ENCODE results near the gene SEMA5A.

SEMA5A gene

DNA sequence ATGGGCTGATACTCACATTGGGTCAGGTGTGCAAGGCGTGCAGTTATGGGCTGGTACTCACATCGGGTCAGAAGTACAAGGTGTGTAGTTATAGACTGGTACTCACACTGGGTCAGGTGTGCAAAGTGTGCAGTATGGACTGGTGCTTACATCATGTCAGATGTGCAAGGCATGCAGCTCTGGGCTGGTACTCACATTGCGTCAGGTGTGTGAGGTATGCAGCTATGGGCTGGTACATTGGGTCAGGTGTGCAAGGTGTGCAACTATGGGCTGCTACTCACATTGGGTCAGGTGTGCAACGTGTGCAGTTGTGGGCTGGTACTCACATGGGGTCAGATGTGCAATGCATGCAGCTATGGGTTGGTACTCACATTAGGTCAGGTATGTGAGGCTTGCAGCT is 213.8 kb downstream of the SEMA5A start:
- DNase-seq (ENCODE audit: low read depth): no peak

DNA sequence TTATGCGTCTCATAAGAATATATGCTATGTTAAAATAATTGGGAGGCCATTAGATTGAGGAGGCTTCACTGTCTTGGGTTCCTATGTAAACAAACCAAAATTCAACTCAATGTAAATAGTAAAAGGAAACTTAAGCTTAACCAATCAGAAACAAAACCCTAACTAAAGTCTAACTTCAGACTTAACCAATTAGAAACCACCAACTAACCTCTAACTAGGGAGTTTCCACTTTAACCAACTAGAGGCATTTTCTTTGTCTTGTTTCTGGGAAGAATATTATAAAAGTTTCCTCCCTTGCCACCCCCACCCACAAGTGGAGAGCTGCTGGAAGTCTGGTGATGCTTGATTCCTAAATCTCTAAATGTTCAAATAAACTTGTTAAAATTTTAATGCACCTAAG is 214.5 kb downstream of the SEMA5A start:
- DNase-seq (ENCODE audit: low read depth): no peak

DNA sequence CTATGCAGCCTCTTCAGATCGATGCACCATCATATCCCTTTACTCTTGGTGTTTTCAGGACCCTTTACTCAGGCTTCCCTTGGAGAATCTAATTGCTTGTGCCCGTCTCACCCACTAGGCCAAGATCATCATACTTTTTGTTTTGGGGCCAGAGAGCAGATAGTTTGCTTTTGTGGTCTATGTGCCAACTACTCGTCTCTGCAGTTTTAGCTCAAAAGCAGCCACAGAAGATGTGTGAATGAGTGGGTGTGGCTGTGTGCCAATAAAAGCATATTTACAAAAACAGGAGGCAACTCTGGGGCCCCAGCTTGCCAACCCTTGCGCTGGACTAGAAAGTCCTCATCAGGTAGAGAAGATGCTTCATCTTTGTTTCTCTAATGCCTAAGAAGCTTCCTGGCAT is 216.8 kb downstream of the SEMA5A start:
- no peak for DNase-seq (ENCODE audit: low read depth)

DNA sequence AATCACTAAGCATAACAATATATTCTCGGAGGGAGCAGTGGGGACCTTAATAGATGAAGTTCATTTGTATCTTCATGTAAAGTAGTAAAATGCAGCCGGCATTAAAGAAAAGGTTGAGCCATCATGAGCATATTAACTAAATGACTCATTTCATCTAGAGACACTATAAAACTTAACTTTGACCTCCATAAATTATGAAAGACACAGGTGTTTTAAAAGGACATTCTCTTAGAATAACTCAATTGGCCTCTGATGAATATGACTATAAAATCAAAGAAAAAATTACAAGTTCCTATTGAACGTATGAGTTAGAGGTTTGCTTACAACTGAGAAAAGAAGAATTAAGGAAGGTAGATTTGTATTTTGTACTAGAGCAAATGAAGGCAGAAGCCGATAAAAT is 220.3 kb downstream of the SEMA5A start:
- no peak for DNase-seq (ENCODE audit: low read depth)

DNA sequence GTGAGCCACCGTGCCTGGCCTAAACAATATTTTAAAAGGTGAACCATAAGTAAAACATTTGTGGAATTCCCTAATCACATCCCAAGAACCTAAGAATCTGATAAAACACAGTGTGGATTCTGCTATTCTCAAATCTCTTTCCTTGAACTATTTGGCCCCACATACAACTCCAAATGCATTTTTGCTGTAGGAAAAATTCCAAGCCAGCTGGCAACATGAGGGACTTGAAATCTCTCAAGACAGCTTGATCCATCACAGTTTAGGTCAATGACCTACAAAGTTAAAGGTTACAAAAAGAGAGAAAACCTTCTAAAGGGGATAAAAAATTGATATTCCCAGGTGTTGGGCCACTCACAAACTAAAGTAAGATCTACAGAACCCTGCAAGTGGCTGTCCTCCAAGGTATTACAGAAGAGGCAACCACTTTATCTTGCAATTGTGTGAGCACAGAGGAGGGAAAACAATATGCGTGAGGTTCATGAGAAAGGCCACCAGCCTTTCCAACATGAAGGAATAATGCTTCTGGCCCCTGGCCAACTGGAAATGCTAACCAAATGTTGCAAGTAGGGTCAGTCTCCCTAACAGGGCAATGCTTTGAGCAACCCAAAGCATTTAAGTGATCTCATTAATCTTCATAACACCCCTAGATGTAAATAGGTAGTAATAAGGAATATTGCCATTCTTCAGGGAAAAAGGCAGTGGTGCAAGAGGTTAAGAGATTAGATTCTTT is 221.4 kb downstream of the SEMA5A start:
- no peak for DNase-seq (ENCODE audit: low read depth)

DNA sequence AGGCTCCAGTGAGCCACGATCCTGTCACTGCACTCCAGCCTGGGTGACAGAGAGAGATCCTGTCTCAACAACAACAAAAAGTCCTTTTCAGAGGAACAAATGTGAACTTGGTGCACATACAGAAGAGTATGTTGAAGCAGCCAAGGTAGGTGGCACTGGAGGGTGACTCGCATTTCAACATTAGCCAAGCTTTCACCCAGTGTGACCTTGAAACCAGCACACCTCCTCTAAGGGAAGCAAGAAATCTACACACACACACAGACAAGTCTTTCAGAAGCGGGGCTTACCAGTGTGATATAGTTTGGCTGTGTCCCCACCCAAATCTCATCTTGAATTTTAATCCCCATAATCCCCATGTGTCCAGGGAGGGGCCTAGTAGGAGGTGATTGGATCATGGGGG is 225.2 kb downstream of the SEMA5A start:
- no peak for DNase-seq (ENCODE audit: low read depth)

DNA sequence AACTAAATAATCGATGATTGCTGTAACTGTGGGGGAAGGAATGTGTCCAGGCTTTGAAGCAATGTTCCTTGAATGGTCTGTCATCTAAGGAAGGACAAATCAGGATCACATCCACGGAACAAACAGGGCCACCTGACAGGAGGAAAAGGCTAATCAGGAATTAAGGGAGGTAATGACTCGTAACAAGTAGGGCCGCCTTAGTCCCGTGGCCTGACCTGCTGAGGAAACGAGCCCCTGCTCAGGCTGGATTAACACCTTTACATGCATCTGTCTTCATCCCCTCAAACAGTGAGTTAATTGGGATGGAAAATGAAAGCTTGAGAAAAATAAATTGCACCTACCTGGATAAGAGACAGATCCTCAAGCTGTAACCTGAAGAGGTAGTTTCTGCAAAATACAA is 227.8 kb downstream of the SEMA5A start:
- DNase-seq (ENCODE audit: low read depth): no peak

DNA sequence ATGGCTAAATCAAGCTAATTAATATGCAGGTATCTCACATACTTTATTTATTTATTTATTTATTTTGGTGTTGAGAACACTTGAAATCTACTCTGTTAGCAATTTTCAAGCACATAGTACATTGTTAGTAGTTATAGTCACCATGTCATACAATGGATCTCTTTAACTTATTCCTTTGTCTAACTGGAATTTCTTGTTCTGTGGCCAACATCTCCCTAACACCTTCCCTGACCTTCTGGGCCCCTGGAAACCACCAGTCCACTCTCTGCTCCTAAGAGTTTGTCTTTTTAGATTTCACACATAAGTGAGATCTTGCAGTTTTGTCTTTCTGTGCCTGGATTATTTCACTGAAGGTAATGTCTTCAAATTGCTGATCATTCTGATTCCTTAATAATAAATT is 229.1 kb downstream of the SEMA5A start:
- no peak for DNase-seq (ENCODE audit: low read depth)

DNA sequence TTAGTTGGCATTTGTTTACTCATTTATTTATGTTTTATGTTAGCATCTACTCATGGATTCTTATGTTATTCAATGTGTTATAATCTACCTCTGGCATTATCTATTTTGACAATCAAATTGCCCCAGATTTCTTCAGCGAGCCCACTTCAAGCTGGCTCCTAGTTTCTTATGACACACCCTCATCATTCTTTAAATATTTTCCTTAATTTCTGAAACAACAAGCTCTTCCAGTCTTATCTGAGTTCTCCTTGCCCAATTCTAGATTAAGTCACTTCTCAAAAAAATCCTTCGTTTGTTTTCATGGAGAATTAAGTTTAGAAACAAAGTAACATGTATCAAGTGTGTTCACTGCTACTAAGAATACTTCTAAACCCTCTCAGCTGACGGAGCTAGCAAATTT is 229.8 kb downstream of the SEMA5A start:
- no peak for DNase-seq (ENCODE audit: low read depth)

DNA sequence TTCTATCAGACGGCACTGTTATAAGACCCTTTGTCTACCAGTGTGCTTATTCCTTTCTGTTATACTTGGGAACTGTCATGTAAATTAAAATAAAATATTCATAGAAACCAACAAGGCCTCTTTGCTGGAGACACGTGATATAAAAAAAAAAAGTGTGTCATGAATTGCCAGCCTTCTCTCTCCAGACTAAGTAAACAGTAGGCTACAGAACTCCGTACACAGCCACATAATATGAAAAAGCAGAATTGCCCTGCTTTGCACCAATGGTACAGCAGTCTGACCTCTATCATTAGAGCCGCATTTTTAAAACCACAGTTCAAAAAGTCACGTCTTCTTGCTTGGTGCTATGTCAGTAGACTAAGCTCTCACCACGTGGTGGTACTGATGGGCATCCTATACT is 231.3 kb downstream of the SEMA5A start:
- DNase-seq (ENCODE audit: low read depth): no peak

DNA sequence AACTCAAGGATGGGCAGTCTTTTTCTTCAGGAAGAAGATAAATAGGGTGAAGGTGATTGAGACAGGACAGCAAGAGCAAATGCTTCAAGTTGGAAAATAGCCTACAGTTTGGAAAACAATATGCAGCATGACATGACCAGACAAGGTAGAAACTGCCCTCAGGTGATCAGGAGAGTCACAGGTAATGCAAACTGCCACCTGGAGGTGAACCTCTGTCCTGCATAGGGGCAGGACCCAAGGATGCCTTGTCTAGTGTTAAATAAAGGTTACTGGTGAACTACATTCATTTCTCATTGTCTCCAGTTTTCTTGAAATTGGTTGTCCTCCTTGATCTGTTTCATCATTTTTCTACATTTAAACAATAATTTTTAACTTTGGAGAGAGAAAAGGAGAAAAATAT is 232.1 kb downstream of the SEMA5A start:
- no peak for DNase-seq (ENCODE audit: low read depth)

DNA sequence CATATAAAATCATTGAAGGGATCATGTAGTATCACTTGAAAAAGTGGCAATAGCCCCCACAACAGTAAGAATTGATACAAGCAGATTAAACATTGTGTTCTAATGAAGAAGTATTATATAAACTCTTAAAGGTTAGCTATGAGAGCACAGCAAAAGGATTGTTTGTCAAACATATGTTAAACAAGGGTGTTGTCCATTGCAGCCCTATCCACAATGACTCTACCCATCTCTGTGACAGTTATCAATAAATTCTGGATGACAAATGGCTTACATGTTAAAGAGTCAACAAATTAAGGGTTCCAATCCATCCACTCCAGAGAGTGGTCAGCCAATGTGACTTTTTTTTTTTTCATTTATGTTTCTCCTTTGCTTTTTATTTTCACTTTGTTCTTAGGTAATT is 238.7 kb downstream of the SEMA5A start:
- DNase-seq (ENCODE audit: low read depth): no peak

DNA sequence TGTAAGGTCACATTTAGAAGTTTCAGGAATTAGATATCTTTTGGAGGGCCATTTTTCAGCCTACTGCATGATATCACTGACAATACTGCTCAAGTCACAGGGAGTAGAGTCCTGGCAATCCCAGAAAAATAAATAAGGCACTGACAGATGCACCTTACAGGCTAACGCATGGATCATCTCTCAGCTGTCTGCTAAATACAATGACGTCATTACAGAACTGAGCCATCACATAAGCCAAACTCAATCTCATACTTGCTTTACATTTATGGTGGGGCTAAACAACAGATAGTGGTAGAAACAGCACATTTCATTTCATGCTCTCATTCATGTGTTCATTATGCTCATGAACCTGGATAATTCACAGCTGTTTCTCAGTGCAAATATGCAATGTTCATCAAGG is 243.7 kb downstream of the SEMA5A start:
- no peak for DNase-seq (ENCODE audit: low read depth)

DNA sequence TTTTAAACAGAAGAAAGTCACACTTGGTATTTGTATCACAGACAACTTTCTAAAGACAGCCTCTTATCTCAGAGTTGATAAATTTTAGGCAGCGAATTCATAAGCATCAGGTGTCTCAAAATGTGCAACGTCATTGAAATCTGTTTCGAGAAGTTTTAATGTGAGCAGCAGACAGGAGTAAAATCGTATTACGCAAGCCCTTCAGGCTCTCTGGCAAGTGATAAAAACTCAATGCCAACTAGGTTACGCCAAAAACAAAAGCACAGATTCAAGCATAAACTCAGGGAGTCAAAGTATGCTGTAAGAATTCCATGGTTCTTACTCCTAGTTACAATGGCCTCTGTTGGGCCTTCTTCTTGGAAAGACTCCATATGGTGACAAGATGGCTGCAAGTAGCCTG is 244.7 kb downstream of the SEMA5A start:
- no peak for DNase-seq (ENCODE audit: low read depth)

DNA sequence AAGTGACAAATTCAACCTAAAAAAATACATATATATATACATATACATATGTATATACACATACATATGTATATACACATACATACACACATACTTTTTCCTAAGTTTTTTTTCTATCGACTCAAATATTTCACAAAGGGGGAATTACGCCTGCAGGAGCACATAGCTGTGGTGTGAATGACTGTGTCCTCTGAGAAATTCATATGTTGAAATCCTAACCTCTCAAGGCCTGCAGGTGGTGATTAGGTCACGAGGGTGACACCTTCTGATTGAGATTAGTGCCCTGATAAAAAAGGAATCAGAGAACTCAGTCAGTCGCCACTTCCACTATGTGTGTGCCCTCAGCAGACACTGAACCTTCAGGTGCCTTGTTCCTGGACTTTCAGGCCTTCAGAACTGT is 248.7 kb downstream of the SEMA5A start:
- DNase-seq (ENCODE audit: low read depth): no peak

DNA sequence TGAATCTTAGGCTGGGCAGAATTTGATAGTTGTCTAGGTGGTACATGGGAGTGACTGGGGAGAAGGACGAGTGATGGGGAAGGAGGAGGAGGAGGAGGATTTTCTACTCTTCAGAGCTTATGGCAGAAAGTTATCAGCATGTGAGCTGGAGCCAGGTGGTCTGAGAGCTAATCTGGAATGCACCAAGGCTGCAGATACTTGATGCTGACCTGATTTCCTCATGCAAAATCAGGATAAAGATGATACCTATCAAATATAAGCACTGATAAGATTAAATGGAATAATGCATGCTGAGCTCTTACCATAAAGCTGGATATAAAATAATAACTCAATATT is 250.4 kb downstream of the SEMA5A start:
- DNase-seq (ENCODE audit: low read depth): no peak

DNA sequence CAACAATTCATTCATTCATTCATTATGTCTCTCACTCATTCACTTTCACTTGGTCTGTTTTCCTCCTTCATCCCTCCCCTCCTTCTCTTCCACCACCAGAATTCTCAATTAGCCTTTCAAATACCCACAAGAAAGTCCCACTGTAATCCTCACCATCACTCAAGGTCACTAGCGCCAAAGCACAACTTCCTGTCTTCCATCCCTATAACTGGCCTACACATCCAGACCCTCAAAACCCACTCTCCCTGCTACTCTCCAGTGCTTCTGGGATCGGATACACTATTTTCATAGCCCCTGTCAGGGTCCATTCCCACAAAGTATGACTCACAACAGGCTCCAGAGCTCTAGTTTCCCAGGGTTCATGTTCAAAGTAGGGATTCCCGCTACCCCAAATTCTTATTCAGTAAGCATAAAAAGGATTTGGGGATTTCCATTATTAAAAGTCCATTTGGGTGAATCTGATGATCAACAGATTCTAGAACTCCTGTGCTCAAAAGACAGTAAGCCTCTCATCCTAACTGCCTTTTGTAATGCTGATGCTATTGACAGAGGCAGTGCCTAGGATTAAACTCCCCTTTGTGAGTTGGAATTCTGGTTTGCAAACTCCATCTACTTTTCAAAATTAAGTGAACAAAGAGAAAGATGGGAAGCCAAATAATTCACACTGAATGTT is 250.9 kb downstream of the SEMA5A start:
- no peak for DNase-seq (ENCODE audit: low read depth)

DNA sequence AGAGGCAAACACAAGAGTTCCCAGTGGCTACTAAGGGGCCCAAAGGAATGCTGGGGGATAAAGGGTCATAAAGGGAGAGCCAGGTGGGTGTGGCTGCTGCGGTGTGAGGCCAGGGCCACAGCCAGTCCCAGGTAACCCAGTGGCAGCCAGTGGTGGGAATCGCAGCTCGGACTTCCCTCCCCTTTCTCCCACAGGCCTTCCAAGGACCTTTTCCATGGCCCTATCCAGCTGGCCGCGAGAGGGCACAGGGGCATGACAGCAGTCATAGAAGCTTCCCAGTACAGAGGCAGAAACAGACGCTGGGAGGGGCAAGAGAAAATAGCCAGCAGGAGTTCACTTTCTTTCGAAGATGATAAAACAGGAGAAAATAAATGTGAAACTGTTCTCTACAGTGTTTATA is 257.6 kb downstream of the SEMA5A start:
- DNase-seq (ENCODE audit: low read depth): no peak

DNA sequence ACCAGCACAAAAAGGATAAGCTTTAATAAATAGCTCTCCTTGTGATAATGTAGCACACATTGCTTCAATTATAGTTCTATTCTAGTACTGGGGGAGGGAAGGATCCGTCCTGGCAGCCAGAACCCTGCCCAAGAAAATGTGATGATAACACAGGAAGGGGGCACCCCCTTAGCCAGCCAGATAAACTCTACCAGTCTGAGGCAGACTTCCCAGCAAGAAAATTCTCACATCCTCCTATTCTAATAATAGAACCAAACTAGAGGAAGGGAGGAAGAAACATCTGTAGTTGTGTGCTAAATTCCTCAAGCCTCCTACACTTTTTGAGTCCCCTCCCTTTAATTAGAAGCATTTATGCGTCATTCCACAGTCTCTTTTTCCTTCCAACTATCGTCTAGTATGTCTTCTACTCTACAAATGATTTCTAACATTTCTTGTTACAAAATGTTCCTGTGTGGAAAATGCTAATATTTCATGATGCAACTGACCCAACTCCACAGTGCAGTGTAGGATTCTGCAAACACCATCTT is 261.0 kb downstream of the SEMA5A start:
- DNase-seq (ENCODE audit: low read depth): no peak

DNA sequence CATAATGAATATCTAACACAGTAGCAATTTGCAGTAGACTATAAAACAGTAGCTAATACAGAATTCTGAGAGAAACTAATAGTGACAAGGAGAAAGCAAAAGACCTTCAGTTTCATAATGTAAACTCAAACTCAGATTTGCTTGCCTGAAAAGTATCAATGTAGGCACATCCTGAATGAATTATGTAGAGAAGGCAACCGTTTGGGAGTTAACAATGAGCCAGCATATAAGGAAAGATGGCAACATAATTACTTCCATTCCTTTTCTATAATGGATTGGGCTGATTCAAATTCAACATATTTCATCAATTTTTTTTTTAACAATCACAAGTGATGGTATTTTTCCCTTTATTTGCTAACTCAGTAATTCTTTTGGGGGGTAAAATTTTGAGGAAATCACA is 261.6 kb downstream of the SEMA5A start:
- DNase-seq (ENCODE audit: low read depth): no peak

DNA sequence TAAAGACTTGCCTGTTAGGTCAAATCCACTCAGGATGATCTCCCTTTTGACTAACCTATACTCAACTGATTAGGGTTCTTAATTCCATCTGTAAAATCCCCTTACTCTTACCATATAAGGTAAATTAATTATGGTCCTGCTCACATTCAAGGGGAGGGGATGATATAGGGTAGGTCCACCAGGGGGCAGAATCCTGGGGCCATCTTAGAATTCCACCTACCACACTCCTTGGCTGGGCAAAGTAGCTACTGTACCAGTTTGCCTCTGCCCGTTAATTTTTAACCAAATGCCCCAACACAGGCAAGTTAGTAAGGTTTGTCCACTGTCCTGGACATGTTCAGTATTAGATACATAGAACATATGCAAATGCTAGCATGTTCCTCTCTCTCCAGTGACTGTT is 262.4 kb downstream of the SEMA5A start:
- no peak for DNase-seq (ENCODE audit: low read depth)

DNA sequence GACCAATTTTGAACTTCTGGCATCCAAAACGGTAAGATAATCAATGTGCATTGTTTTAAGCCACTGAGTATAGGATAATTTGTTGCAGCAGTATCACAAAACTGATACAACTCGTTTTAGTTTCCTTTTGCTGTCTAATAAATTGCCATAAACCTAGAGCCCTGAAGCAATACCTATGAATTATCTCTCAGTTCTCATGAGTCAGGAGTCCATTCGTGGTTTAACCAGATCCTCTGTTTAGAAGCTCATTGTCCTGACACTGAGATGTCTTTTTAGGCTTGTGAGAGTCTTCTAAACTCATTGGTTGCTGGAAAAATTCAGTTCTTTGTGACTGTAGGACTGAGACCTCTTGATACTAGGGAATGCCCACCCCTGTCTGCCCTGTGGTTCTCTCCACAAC is 262.9 kb downstream of the SEMA5A start:
- no peak for DNase-seq (ENCODE audit: low read depth)

DNA sequence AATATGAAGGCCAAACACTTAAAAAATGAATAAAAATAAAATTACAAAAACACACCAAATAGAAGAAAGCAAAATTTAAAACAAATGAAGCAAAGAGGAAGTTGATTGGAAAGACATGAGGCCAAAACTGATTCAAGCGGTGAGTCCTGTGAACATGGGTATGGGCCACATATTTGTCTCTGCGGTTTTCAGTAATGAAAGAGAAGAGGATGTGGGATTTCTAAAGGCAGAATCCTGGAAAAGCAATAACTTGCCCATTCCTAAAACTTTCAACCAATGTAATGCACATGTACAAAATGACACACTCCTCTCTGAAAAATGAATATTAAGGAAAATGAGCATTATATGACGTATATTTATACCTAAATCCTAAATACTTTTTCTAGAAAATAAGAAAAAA is 263.7 kb downstream of the SEMA5A start:
- no peak for DNase-seq (ENCODE audit: low read depth)

DNA sequence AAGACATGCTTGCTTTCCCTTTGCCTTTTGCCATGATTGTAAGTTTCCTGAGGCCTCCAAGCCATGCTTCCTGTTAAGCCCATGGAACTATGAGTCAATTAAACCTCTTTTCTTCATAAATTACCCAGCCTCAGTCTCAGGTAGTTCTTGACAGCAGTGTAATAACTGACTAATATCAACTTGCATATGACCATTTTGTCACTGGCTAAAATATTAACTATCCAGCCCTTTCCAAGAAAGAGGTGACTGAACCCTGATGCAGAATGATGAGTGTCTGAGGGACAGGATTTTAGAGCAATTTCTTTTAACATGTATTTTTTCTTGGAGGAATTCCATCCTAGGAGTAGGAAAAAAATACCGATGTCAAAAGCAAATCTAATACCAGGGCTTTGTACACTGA is 266.1 kb downstream of the SEMA5A start:
- DNase-seq (ENCODE audit: low read depth): no peak
